Neural progenitor cell (in vitro differentiated cells): ENCODE measurements around the gene FBXL20.

Experiments
- EZH2 ChIP-seq: fragments of 200-600 bp; sonication (generic); IDR thresholded peaks from 2 replicates; pipeline ENCODE4 v1.6.1; 2017; ENCODE audit warnings: antibody characterized with exemption, mild to moderate bottlenecking, moderate library complexity
- EZH2phosphoT487 ChIP-seq: fragments of 200-600 bp; sonication (generic); IDR thresholded peaks from 2 replicates; pipeline ENCODE4 v1.6.1; 2017; ENCODE audit warnings: antibody characterized with exemption
- TF ChIP-seq, protein P1 (sequence below): fragments of 200-600 bp; sonication (generic); IDR thresholded peaks from 2 replicates; pipeline ENCODE4 v1.5.1; 2017; ENCODE audit warnings: antibody characterized with exemption, mild to moderate bottlenecking

DNA sequence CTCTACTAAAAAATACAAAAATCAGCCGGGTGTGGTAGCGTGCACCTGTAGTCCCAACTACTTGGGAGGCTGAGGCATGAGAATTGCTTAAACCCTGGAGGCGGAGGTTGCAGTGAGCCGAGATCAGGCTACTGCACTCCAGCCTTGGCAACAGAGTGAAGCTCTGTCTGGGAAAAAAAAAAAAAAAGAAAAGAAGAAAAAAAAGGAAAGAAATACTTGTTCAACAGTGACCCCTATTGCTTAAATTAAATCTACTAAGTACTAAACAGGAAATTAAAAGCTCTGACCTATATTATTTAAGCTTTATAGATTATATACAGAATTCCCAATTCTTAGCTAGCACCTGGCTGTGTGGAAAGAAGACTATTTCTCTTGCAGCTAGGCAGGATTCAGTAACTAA lies 48.9 kb downstream of the FBXL20 start:
- TF ChIP-seq, protein P1, sequence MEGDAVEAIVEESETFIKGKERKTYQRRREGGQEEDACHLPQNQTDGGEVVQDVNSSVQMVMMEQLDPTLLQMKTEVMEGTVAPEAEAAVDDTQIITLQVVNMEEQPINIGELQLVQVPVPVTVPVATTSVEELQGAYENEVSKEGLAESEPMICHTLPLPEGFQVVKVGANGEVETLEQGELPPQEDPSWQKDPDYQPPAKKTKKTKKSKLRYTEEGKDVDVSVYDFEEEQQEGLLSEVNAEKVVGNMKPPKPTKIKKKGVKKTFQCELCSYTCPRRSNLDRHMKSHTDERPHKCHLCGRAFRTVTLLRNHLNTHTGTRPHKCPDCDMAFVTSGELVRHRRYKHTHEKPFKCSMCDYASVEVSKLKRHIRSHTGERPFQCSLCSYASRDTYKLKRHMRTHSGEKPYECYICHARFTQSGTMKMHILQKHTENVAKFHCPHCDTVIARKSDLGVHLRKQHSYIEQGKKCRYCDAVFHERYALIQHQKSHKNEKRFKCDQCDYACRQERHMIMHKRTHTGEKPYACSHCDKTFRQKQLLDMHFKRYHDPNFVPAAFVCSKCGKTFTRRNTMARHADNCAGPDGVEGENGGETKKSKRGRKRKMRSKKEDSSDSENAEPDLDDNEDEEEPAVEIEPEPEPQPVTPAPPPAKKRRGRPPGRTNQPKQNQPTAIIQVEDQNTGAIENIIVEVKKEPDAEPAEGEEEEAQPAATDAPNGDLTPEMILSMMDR = no peak
- TF ChIP-seq EZH2 (no peak), EZH2phosphoT487 (no peak)
